ENCODE results near the gene DMC1. TPM values are rescaled to one million over a fixed set of nuclear protein-coding genes. Genes with fewer than 3 reads are reported as not detected.

Gene DMC1
- total RNA-seq, 1 donor = 3.3 TPM

- Histone ChIP-seq H2AFZ (ENCODE audit: low read length) (no peak overlapping the region), H3K9me3 (ENCODE audit: low read depth, low read length) (peaks cover 1% of the 10 kb centered on the region), H3K79me2 (ENCODE audit: insufficient read depth, low read length) (no peaks in the 10 kb centered on the region), H3K4me1 (ENCODE audit: insufficient read depth, low read length) (no peaks in the 10 kb centered on the region), H3K27ac (ENCODE audit: low read depth, low read length) (no peak overlapping the region), H4K20me1 (ENCODE audit: insufficient read depth, low read length) (no peaks in the 10 kb centered on the region), H3K27me3 (ENCODE audit: insufficient read depth, low read length) (no peaks in the 10 kb centered on the region), H3K4me3 (ENCODE audit: insufficient read depth, low read length) (no peak overlapping the region), H3K36me3 (ENCODE audit: insufficient read depth, low read length) (no peaks in the 10 kb centered on the region), H3K4me2 (ENCODE audit: insufficient read depth, low read length) (no peak overlapping the region)
- no peak for TF ChIP-seq CTCF (IDR thresholded peaks at IDR 0.05; ENCODE audit: extremely low read depth, low read depth, low read length)
- no peak for DNase-seq (ENCODE audit: insufficient read length, low spot score, missing footprints)
Measured at GRCh38 chr22:38549101-38549894, 20.7 kb downstream of the DMC1 start.

GRCh38 chr22:38540701-38541100 is 29.3 kb downstream of the DMC1 start:
- H2AFZ ChIP-seq (ENCODE audit: low read length) = no peak overlapping the region
- H3K4me2 ChIP-seq (ENCODE audit: insufficient read depth, low read length) = no peak overlapping the region

GRCh38 chr22:38531251-38531938 is 38.6 kb downstream of the DMC1 start:
- Histone ChIP-seq H3K4me3 (ENCODE audit: insufficient read depth, low read length) (no peak overlapping the region), H3K9me3 (ENCODE audit: low read depth, low read length) (no peaks in the 10 kb centered on the region), H3K27ac (ENCODE audit: low read depth, low read length) (no peak overlapping the region), H2AFZ (ENCODE audit: low read length) (peak overlapping the region; percentile 82), H3K4me1 (ENCODE audit: insufficient read depth, low read length) (peaks cover 7% of the 10 kb centered on the region), H3K79me2 (ENCODE audit: insufficient read depth, low read length) (no peaks in the 10 kb centered on the region), H4K20me1 (ENCODE audit: insufficient read depth, low read length) (no peaks in the 10 kb centered on the region), H3K36me3 (ENCODE audit: insufficient read depth, low read length) (no peaks in the 10 kb centered on the region), H3K27me3 (ENCODE audit: insufficient read depth, low read length) (no peaks in the 10 kb centered on the region), H3K4me2 (ENCODE audit: insufficient read depth, low read length) (peak overlapping the region; percentile 65)
- TF ChIP-seq CTCF (IDR thresholded peaks at IDR 0.05; ENCODE audit: extremely low read depth, low read depth, low read length) = no peak
- no peak for DNase-seq (ENCODE audit: insufficient read length, low spot score, missing footprints)

More at GRCh38 chr22:38540701-38541100, 29.3 kb downstream of the DMC1 start:
- Histone ChIP-seq H3K4me1 (ENCODE audit: insufficient read depth, low read length) (no peaks in the 10 kb centered on the region), H3K27me3 (ENCODE audit: insufficient read depth, low read length) (no peaks in the 10 kb centered on the region), H3K36me3 (ENCODE audit: insufficient read depth, low read length) (no peaks in the 10 kb centered on the region), H3K27ac (ENCODE audit: low read depth, low read length) (no peak overlapping the region), H3K79me2 (ENCODE audit: insufficient read depth, low read length) (no peaks in the 10 kb centered on the region), H3K4me3 (ENCODE audit: insufficient read depth, low read length) (no peak overlapping the region), H3K9me3 (ENCODE audit: low read depth, low read length) (peaks cover 3% of the 10 kb centered on the region), H4K20me1 (ENCODE audit: insufficient read depth, low read length) (no peaks in the 10 kb centered on the region)
- TF ChIP-seq CTCF (IDR thresholded peaks at IDR 0.05; ENCODE audit: extremely low read depth, low read depth, low read length) = no peak
- DNase-seq (ENCODE audit: insufficient read length, low spot score, missing footprints) = no peak

GRCh38 chr22:38524429-38524828 is 45.6 kb downstream of the DMC1 start:
- TF ChIP-seq CTCF (IDR thresholded peaks at IDR 0.05; ENCODE audit: extremely low read depth, low read depth, low read length) = no peak
- H3K4me1 ChIP-seq (ENCODE audit: insufficient read depth, low read length) = no peaks in the 10 kb centered on the region
- H2AFZ ChIP-seq (ENCODE audit: low read length) = no peak overlapping the region
- no peaks in the 10 kb centered on the region for H3K79me2 ChIP-seq (ENCODE audit: insufficient read depth, low read length)
- H3K27ac ChIP-seq (ENCODE audit: low read depth, low read length) = no peak overlapping the region
- H3K4me3 ChIP-seq (ENCODE audit: insufficient read depth, low read length) = no peak overlapping the region
- no peaks in the 10 kb centered on the region for H4K20me1 ChIP-seq (ENCODE audit: insufficient read depth, low read length)
- H3K4me2 ChIP-seq (ENCODE audit: insufficient read depth, low read length) = no peak overlapping the region
- no peaks in the 10 kb centered on the region for H3K27me3 ChIP-seq (ENCODE audit: insufficient read depth, low read length)
- no peaks in the 10 kb centered on the region for H3K9me3 ChIP-seq (ENCODE audit: low read depth, low read length)
- no peak for DNase-seq (ENCODE audit: insufficient read length, low spot score, missing footprints)
- no peaks in the 10 kb centered on the region for H3K36me3 ChIP-seq (ENCODE audit: insufficient read depth, low read length)

Measured in osteoblast (primary cell).